Left ventricle myocardium superior (tissue), 1 donor: ENCODE measurements around the gene PPFIA2. TPM values are rescaled to one million over a fixed set of nuclear protein-coding genes. Genes with fewer than 3 reads are reported as not detected.
A peak's percentile ranks its signal among the peaks of the same experiment; 100 is the strongest.

Source experiments
- ATAC-seq: fragments of 200-7000 bp; cut with Tn5 transposase; one replicate; pipeline ENCODE4 v1.9.1; 2020; ENCODE audit warnings: mild to moderate bottlenecking, moderate library complexity
- DNase-seq: peaks from one replicate; pipeline ENCODE4 v3.0.0-alpha.2; 2020
- intact Hi-C: fragments of 100-400 bp; cut with micrococcal nuclease; formaldehyde crosslinking; loops from one replicate; pipeline ENCODE4 v1.11.0; 2022
- total RNA-seq: library from RNA; stranded (reverse); fragmentation: NEBNext Ultra II Directional; extraction: Animal tissue kit (Norgen Biotek cat#: 25700); gene quantifications from one replicate; pipeline ENCODE4 v1.2.1, GENCODE V29; 2021
- donor health status: DM: no; HTN: yes; CAD: no; lungs with severe emphysema.

The PPFIA2 gene
- total RNA-seq, 1 donor from 2014 or later, result 0.37 TPM

DNA sequence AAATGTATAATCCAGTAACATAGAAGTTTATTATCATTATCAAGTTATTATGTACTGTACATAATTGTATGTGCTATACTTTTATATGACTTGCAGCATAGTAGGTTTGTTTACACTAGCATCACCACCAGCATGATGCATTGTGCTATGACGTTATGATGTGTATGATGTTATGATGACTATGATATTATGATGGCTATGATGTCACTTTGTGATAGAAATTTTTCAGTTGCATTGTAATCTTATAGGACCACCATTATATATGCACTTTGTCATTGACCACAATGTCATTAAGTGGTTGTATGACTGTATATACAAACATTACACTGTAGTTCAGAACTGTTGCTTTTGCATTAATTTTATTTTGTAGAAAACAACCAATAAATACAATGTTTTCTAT is 173.4 kb downstream of the PPFIA2 start:
- ATAC-seq, result no peak
- intact Hi-C loops, result no loop called here
- no peak for DNase-seq

DNA sequence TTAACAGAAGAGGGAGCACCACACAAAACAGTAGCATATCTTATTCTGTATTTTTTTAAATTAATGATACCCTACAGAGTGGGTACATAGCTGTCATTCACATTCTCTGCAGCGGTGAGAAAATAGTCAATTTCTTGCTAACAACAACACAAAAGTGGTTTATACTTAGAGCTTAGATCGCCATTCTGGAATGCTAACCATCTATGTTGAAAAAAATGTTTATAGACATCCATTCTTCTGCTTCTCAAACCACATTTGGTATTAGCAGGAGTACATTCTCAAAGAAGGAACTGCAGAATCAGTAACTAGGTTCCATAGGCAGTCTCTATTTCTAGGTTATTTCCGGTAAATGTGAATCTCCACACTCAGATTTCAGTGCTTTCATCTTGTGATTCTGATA is 185.9 kb downstream of the PPFIA2 start:
- intact Hi-C loops, result no loop called here
- no peak for ATAC-seq
- no peak for DNase-seq

DNA sequence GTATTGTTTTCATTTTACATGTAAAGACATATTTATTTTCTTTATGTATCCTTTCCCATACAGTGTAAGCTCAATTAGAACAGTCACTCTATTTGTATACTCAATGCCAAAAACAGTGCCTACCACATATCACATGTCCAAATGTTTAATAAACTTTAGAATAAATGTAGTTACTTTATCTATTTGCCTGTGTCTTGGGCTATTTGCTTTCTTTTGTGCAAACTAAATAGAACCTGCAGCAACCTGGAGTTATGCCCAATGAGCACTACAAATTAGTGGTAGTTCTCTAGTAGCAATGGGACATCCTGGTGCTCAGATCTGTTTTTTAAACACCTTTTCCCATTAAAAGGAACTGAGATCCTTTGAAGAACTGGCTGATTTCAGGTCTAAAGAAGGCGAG is 186.7 kb downstream of the PPFIA2 start:
- ATAC-seq, result no peak
- DNase-seq, result no peak
- intact Hi-C loops, result no loop called here

DNA sequence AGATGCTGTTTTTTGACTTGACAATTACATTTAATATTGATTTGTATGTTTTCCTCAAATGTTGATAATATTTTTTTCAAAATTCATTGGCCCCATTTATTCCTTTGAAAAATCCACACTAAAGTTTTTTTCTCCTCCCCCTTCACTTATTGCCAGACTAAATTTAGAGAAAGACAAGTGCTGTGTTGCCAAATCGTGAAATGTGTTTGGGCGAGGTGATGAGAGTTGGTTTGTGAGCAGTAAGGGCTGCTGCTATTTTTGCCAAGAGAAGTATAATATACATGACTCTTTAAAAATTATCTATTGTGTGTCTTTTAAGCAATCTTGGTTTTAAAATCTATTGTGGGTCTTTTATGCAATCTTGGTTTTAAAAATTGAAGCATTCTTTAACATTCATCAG is 188.9 kb downstream of the PPFIA2 start:
- intact Hi-C loops, result no loop called here
- DNase-seq (no peak), ATAC-seq (peak; percentile 73)

DNA sequence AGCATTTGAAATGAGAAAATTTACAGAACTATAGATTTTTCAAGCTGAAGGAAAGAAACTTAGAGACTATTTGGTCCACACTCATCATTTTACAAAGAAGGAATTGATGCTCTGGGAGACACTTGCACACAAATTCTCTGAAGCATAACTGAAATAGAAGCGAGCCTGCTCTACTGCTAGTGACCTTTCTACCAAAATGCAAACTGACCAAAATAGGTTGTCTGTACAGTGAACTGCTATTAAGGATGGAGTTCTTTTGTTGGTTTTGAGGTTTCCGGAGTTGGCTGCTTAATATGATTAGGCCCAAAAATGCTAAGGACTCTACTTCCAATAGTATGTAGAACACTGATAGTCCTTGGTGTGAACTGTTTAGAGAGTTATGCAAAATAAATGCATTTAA is 194.9 kb downstream of the PPFIA2 start:
- intact Hi-C loops, result no loop called here
- DNase-seq, result no peak
- no peak for ATAC-seq

DNA sequence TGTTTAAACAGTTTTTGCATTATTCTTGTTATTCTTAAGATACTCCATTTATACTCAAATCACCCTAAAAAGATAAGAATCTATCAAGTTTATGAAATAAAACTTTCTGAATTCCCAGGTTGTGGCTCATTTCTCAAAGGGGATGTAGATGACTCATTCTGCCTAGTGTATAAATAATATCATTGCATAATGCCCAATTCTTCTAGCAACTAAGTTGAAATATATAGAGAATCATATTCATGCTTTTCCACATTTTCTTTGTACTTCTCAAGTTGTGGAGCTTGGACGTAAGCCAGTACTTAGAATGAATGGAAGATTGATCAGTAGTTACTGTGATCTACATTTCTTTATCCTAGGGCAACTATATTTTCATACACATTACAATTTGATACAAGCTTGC is 201.1 kb downstream of the PPFIA2 start:
- intact Hi-C loops, result no loop called here
- ATAC-seq (no peak), DNase-seq (no peak)

DNA sequence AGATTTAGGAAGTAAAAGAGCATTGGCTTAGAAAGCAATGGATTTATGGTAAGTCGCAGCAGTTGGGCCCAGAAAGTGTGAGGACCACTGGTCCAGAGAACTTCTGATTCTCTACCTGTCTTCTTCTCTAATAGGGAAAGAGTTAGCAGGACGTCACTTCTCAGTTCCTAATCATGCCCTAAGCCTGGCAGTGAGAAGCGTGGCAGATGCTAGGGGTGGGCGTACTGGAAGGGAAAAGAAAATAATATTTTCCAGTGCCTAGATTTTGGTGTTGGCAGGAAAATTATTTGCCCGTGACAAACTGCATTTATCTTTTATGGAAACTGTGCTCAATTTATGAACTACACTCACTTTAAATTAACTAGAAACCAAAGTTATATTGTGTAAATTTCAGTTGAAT is 212.3 kb downstream of the PPFIA2 start:
- ATAC-seq (no peak), DNase-seq (no peak)
- intact Hi-C loops, result no loop called here

DNA sequence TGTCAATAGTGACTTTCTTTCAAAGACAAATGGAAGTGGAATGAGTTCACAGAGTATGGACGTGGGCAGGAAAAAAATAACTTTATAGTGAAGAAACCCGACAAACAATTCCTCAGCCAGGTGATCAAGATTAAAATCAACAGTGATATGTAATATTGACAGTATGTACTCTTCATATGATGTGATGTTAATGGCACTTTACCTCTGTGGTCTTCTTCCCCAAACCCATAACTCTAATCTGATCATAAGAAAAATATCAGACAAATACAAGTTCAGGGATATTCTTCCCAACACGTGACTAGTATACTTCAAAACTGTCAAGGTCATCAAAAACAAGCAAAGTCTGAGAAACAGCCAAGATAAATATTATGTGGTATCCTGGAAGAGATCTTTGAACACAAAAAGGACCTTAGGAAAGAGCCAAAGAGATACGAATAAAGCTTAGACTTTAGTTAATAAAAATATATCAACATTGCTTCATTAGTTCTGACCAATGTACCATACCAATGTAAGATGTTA is 215.5 kb downstream of the PPFIA2 start:
- no peak for ATAC-seq
- intact Hi-C loops, result no loop called here
- no peak for DNase-seq

DNA sequence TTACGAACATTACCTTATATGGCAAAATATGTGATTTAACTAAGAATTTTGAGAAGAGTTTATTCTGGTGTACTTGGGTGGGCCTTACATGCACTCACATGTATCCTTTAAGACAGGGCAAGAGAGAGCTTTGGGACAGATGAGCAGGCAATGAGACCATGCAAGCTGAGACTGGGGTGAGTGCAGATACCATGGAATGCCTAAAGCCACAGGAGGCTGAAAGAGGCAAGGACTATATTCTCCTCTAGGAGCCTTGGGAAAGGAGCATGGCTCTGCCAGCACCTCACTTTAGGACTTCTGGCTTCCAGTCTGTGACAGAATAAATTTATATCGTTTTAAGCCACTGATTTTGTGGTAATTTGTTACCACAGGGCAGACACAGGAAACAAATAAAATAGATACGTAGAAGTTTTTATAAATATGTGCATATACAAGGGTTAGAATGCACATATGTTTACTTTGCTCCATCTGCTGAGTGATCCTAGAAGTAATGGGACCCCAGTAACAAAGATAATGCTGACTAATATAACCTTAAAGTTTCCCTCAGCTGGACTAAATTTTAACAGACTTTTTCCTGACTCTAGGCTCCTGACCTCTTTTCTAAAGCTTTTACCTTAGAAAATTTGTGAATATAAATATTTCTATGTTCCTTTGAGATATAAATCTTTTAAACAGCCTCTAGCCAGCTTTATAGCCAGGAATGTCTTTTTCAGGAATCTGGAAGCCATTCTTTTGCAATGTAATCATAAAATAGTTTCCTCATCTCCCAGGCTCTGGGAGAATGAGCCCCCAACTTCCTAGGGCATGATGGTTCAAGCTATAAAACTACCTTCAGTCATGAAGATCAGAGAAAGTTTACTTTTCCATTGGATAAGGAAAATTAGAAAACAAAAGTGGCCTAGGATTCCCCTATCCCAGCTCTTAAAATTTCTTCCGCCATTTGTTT is 216.8 kb downstream of the PPFIA2 start:
- intact Hi-C loops, result no loop called here
- DNase-seq (no peak), ATAC-seq (no peak)

DNA sequence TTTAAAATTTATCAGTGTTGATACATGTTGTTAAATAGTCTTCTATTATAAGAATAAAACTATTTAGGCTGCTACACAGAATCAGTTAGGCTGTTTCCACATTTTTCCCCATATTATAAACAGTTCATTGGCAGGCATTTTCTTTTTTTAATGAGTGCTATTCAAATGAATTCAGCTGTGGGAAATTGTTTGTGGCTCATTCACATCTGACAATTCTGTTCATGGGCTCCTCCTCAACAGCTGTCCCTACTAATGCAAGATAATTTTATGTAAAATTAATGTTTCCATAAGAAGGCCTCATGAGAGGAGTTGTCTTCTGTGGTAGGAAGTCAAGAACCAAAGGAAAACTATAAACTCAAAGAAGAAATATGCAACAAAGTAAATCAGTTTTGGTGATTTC is 218.0 kb downstream of the PPFIA2 start:
- ATAC-seq, result no peak

DNA sequence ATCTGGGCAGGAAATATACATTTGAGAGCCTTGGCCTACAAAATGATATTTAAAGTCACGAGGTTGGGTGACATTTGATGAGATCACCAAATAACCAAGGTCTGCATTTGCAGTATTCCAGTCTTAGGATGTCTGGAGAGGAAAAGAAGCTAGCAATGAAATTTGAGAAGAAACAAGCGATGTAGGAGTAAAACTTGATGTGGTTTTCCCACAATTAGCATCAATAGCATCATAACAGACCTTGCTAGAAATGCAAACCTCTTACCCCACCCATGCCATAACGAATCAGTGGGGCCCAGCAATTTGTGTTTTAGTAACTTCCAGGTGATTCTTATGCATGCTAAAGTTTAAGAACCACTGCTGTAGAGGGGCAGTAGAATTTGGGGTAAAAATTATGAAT is 219.9 kb downstream of the PPFIA2 start:
- intact Hi-C loops, result no loop called here
- DNase-seq (no peak), ATAC-seq (no peak)

More for the DNA sequence above, 218.0 kb downstream of the PPFIA2 start:
- no peak for DNase-seq
- intact Hi-C loops, result no loop called here

DNA sequence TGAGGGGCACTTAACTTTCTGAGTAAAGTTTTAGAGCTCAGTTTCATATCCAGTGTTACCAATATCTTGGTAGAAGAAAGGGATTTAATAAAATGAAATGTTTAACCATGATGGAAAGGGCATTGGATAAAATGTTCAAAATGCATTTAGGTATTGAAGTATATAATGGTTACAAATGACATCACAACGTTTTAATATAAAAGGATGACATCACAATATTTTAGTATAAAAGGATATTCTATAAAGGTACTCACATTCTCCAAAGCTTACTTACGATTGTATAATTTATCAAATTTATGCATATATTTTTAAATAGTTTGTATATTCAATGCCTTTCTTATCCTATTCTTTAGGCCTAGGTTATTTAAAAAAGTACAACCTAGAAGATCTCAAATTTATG is 226.1 kb downstream of the PPFIA2 start:
- intact Hi-C loops, result no loop called here
- no peak for ATAC-seq
- no peak for DNase-seq

DNA sequence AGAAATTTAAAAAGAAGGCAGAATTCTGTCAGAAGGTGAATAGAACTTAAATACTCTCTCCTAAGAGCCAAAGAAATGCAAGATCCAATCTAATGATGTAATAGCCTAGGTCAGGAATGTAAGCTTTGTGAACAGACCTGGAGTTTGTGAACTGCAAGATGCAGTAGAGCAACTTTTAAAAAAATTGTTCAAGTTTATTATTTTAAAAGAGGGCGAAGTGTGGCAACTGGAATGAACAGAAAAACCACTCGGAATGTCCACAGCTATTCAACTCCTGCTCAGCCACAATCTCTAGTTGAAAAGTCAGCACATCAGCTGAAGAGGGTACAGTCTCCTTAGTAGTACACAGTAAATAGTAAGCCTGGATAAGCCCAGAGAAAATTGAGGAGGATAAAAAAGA is 228.8 kb downstream of the PPFIA2 start:
- ATAC-seq (no peak), DNase-seq (no peak)
- intact Hi-C loops, result no loop called here

DNA sequence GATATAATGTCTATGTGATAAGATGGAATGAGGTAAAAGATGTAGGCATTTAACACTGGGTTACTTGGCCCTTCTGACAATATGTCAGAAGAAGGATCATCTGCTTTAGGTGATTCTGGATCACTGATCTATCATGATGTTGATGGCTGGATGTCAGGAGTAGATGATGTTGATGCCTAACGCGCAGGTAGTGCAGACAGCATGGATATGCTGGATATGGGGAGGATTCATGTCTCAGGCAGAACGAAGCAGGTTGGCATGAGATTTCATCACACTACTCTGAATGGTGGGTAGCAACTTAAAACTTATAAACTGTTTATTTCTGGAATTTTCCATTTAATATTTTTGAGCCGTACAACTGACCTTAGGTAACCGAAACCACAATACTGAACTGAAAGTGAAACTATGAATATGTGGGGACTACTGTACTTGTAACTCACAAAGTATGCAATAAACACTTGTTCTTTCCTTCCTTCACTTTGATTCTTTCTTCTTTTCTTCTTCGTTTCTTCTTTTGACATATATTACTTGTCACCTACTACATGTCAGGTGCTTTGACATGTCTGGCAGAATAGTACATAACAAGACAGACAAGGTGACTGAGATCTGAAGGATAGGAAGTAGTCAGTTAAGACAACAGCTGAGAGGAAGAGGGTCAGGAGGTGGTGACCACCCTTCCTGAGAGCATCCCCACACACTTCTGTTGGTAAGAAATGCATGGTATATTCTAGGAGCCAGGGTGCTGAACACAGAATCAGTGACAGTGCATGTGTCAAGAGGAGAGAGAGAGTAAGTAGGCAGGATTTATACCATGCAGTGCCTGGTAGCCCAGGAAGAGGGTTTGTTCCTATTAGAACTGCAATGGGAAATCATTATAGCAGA is 238.8 kb downstream of the PPFIA2 start:
- intact Hi-C loops, result no loop called here
- ATAC-seq (peak; percentile 37), DNase-seq (no peak)

DNA sequence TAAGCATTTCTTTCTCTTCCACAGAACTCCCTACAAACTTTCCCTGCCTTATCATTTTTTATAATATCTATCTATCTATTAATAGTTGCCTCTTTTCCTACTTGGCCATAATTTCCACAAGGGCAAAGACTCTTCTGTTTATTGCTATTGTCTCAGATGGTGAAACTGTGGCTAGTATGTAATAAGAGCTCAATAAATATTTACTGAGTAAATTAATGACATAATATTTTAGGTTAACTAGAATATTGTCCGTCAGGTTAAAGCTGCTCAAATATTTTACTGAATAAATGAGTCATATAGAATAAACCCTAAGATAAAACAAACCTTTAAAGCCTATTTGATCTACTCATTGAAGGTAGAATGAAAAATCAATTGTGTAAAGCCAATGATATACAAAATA is 240.5 kb downstream of the PPFIA2 start:
- intact Hi-C loops, result no loop called here
- DNase-seq, result no peak
- ATAC-seq, result no peak

DNA sequence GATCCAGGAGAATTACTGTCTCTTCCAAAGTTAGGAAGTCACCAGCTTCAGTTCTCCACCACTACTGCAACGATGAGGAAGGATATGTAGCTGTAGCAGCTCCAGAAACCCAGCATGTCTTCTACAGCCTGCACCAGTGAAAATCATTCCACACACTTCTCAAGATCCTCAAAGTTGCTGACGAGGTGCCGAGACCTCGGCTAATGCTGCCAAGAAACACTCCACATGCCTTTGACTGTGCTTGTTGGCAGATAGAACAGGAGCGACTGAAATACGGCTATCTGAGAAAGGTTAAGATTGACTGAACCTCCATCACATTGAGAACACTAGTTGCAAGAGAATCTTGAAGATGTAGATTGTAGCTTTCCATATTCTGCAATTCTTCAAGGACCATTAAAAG is 241.9 kb downstream of the PPFIA2 start:
- peak; percentile 21 for DNase-seq
- ATAC-seq, result peak; percentile 60
- intact Hi-C loops, result no loop called here

DNA sequence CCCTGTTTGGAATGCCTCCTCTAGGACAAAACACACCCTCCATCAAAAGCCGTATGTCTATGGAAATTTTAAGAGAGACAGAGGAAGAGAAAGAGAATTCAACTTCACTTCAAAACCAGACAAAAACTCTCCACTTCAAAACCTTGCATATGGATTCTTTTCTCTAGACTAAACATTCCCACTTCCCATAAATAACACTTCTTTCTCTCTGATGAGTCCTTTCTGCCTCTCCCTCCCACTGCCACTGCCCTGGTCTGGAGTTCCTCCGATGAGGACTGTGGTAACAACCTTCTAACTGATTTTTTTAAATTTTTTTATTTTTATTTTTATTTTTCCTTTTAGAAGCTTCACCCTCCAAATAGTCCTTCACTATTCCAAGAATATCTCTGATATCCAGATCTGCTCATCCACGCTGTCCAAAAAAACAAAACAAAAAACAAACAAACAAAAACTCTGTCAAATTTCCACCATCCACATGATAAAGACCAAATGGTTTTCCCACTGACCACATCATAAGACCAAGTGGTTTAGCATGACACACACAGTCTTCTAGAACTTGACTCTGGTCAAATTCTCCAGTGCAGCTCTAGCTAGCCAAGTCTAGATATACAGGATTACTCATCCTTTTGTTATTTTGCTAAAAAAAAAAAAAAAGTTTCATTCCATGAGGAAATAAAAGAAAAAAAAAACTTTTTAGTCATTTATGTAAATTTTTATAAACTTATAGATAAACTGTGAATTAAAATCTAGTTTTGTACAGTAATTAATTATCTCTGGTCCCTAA is 256.0 kb downstream of the PPFIA2 start:
- DNase-seq, result no peak

DNA sequence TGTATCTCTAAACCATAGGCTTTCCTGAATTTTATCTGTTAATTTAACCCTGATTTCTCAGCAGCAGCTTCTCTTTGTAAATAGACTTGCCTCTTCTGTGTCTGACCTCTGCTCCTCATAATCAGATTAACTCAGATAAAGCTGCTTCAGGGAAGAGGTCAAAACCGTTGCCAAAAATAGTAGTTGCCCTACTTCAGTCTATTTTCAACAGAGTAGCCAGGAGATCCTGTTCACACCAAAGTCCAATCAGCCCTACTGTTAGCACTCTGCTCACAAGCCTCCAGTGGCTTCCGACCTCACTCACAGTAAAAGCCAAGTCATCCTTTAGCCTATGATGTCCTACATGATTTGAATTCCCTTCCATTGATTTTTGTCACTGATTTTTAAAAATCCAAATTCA is 258.4 kb downstream of the PPFIA2 start:
- peak; percentile 59 for ATAC-seq
- intact Hi-C loops, result no loop called here

More for the DNA sequence above, 256.0 kb downstream of the PPFIA2 start:
- intact Hi-C loops, result no loop called here
- no peak for ATAC-seq

DNA sequence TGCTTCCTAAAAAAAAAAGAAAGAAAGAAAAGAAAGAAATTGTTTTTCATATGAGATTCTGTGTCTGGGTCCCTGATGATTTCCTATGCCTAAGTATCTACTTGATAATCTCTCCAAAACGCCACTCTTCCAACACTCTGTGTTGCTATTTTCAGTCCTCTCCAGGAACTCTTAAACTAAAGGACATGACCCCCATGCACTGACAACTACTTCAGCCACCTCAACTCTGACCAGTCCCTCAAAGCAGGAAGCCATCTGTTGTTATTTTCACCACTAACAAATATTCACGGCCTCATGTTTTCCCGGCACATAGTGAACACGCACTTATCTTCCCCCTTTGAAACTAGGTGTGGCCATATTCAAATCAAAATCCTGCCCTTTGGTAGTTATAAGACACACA is 259.3 kb downstream of the PPFIA2 start:
- no peak for DNase-seq
- intact Hi-C loops, result no loop called here
- ATAC-seq, result peak; percentile 81

More for the DNA sequence above, 258.4 kb downstream of the PPFIA2 start:
- no peak for DNase-seq
